Liver (tissue), 3 donors: Measurements from ENCODE around the gene SPATS2L.

Experiments used
- GABPA ChIP-seq, 2 donors: IDR thresholded peaks in 1 of 2; conservative IDR thresholded peaks in 1 of 2; 2 replicates each; pipeline ENCODE4 v1.6.1; 2016; ENCODE audit warnings: antibody characterized with exemption in 2 of 2, mild to moderate bottlenecking in 1 of 2, moderate library complexity in 1 of 2
- TAF1 ChIP-seq: conservative IDR thresholded peaks from 2 replicates; pipeline ENCODE4 v1.6.1; 2016; ENCODE audit warnings: antibody characterized with exemption, mild to moderate bottlenecking
- TF ChIP-seq, protein P1 (sequence below): fragments of 150-350 bp; IDR thresholded peaks from 2 replicates; pipeline ENCODE4 v1.5.1; 2017; ENCODE audit warnings: improper control_type of control experiment, low read depth, low read length; ENCODE audit not compliant: missing input control
- TF ChIP-seq, protein P2 (sequence below): IDR thresholded peaks from 2 replicates; pipeline ENCODE4 v1.6.1; 2016; ENCODE audit warnings: antibody characterized with exemption
- donor health status: healthy.
- donor health status: healthy.

DNA sequence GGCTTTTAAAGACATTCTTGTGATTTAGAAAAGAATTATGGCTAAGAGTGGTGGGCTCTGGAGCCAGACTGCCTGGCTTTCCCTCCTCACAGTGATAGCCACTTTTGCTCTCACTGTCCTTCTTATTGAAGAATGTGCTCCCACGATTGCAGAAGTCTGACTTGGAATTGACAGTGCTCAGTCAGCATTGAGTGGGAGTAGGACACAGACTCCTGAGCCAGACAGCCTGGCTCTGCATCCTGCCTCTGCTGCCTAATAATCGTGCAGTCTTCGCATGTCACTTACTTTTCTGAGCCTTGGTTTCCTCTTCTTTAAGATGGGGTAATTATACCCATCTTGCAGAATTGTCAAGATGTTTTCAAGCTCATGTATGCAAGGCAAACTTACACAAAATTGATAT, 23.3 kb downstream of the SPATS2L start:
- TF ChIP-seq GABPA (IDR thresholded peaks at IDR 0.05 in 1 of 2, conservative IDR thresholded peaks at IDR 0.05 in 1 of 2) (no peak), TAF1 (no peak)
- TF ChIP-seq, protein P1, sequence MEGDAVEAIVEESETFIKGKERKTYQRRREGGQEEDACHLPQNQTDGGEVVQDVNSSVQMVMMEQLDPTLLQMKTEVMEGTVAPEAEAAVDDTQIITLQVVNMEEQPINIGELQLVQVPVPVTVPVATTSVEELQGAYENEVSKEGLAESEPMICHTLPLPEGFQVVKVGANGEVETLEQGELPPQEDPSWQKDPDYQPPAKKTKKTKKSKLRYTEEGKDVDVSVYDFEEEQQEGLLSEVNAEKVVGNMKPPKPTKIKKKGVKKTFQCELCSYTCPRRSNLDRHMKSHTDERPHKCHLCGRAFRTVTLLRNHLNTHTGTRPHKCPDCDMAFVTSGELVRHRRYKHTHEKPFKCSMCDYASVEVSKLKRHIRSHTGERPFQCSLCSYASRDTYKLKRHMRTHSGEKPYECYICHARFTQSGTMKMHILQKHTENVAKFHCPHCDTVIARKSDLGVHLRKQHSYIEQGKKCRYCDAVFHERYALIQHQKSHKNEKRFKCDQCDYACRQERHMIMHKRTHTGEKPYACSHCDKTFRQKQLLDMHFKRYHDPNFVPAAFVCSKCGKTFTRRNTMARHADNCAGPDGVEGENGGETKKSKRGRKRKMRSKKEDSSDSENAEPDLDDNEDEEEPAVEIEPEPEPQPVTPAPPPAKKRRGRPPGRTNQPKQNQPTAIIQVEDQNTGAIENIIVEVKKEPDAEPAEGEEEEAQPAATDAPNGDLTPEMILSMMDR, result no peak
- TF ChIP-seq, protein P2, sequence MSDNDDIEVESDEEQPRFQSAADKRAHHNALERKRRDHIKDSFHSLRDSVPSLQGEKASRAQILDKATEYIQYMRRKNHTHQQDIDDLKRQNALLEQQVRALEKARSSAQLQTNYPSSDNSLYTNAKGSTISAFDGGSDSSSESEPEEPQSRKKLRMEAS, result no peak
